Activated CD4-positive, alpha-beta T cell treated with anti-CD3 and anti-CD28 coated beads, Interleukin-2, amount 50 U/mL, for 24 hours (primary cell): ENCODE data around the gene OR8J3.
"Not testable (repeated sequence)": the region's sequence is repeated elsewhere in the genome, so short reads cannot be mapped to it uniquely, and the experiment has no call there.

Experiments
- DNase-seq, 2 donors: peaks; one replicate each; pipeline ENCODE4 v3.0.0-alpha.2; 2020; ENCODE audit warnings: low read depth in 1 of 2, low spot score in 1 of 2

Gene OR8J3, protein sequence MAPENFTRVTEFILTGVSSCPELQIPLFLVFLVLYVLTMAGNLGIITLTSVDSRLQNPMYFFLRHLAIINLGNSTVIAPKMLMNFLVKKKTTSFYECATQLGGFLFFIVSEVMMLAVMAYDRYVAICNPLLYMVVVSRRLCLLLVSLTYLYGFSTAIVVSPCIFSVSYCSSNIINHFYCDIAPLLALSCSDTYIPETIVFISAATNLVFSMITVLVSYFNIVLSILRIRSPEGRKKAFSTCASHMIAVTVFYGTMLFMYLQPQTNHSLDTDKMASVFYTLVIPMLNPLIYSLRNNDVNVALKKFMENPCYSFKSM

DNA sequence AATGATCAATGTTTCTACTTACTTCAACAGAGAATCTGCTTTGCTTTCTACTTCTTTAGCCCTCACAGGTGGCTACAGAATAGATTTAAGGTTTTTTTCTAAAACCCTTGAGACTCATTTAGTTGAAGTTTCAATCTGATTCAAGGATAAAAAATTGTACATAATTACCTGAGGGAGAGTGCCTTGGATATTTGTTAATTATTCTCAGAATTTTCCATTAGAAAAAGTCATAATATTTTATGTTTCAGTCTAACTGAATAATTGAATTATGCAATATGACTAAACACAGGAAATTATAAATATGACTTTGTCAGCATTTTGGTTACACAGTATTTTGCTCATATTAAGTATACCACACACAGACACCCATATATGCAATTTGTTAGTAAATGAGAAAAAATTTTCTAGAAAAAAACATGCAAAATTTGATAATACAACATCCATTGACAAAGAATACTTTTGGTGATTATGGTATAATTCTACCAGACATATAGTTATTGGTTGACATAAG, at the start of gene OR8J3:
Gene OR8J3, minus strand, starts transcription at position 51 of the 511 bp plus-strand sequence. CDS start 2,483 bp downstream, outside the sequence.
- no peak for DNase-seq

GRCh38 chr11:56188602-56189001, 48.6 kb upstream of the OR8J3 start:
- DNase-seq, result no peak

DNA sequence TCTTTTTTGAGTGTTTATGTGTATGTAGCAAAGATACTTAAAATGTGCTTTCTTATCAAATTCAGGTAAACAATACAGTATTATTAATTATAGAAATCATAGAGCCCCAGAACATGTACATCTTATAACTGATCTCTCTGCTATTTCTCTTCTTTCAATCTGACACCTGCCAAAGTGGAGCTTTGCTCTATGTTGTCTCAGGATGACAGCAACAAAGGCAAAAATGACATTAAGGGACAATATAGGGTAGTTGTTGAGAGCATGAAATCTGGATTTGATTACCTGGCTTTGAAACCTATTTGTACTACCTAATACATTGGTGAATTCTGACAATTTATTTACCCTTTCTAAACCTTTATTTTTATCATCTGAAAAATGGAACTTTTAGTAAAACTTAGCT, 43.5 kb upstream of the OR8J3 start:
- no peak for DNase-seq

DNA sequence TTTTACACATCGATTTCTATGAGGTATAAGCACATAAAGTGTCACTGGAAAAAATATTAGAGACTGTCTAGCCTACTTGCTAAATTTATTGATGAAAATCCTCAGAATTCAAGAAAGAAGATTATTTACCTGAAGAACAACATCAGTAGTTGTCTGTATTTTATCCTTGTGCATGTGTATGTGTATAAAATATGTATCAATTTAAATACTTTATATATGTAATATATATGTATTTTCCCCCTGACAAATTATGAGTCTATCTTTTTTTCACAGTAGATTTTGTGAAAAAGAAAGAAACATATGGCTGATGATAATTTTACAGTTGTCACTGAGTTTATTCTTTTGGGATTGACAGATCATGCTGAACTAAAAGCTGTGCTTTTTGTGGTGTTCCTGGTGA, 36.3 kb upstream of the OR8J3 start, which contains the start of gene OR5J2:
Gene OR5J2, plus strand, starts transcription at position 301 of the 400 bp plus-strand sequence. Its CDS starts 0 bp downstream, at position 301.
- no peak for DNase-seq

DNA sequence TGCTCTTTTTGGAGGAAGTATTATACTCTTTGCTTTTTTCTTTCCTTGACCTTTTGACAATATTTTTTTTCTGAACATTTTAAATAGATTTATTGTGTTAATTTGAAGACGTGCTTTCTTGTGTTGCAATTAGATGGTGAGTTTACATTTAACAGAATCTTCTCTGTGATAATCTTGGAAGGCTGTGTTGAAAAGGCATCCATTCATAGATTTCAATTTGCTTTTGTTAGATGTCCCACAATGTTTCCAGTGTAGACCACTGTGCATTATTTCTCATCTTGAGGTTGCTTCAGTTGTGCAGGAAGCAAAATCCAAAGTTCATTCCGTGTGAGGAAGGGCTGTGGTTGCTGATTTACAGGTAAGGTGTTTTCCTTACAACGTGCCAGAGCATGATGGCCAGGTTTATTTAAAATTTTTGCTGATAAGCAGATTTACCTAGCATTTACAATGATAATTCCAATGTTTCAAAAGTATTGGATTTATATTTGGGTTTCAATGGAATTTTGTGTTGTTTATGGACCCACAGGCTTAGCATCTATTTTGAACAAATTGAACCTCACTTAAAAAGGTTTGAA, 32.3 kb upstream of the OR8J3 start:
- DNase-seq, result no peak

DNA sequence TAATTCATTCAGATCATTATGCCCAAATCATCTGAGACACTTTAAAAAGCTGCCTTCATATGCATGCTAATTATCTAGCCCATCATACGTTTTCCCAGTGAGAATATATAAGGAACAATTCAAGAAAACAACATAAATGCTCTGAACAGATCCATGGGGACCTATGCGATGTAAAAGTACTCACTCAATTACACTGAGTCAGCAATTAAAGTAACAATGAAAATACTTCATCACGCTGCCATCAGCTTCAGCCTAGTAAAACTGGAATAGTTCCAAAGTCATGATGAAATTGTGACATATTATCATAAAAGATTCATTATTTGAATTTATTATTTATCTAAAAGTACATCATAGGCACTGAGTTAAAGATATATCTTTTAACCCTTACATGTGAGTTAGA, 23.8 kb upstream of the OR8J3 start:
- no peak for DNase-seq

DNA sequence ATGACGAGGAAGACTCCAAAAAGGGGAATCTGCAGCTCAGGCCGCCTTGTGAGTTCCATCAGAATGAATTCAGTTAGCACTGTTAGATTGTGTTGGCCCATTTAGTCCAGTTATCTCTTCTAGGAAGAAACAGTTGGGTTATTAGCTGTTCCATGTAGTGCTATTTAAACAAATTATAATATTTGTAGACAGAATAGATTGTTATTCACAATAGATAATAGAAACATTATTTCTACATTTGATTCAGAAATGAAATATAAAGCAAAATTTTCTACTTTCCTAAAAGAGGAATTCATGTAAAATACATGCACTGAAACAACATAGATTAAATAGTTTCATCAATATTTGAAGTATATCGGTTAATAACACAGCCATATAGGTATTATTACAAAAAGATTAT, 20.2 kb upstream of the OR8J3 start, which contains the start of gene OR8K5:
Gene OR8K5, minus strand, starts transcription at position 101 of the 400 bp plus-strand sequence. Its CDS starts 0 bp downstream, at position 101.
- DNase-seq, result no peak

DNA sequence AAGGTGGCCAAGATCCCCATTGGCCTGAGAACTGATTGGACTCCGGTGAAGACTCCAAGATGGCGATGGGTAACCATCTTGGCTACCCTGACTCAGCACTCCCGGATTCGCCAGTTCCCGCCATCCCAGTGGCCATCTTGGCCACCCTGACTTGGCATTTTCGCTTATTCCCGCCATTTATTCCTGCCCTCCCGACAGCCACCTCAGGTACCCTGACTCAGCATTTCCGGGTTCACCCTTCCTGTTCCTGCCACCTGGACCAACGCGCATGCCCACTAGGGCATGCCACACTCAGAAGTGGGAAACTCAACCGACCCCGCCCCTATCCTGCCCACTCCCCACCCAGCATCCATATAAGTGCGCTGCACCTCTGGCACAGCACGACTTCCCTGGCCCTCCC, 12.3 kb upstream of the OR8J3 start:
- DNase-seq, result no peak

DNA sequence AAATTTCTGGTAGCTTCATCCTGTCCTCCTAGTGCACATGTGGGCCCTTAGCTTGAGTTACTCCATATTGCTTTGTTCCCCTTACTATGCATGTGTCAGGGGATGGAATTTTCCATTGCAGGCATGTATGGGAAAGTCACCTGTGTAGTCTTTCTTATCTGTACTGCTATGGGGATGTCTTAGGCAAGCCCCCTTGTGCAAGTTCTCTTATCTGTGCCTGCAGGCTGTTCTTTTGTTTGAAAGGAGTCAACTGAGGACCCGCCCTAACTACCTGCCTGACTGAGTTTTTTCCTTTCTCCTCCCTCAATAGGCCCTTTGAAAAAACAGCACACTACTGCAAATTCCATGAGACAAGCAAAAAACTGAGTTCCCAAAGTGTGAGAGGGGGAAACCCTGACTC, 11.4 kb upstream of the OR8J3 start:
- no peak for DNase-seq

- not testable (repeated sequence) for DNase-seq
Measured at GRCh38 chr11:56143681-56144080, 3.7 kb upstream of the OR8J3 start.

DNA sequence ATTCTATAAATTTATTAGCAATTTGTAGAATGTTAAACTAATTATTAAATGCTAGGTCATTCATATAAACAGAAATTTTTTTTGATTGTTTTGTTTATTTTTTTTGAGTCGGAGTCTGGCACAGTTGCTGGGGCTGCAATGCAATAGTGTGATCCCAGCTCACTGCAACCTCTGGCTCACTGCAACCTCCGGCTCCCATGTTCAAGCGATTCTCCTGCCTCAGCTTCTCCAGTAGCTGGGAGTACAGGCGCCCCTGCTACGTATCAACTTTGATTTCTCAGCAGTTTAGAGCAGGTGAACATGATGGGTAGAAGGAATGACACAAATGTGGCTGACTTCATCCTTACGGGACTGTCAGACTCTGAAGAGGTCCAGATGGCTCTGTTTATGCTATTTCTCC, 17.9 kb downstream of the OR8J3 start, which contains the start of gene OR8H3:
Gene OR8H3, plus strand, starts transcription at position 301 of the 400 bp plus-strand sequence. Its CDS starts 0 bp downstream, at position 301.
- no peak for DNase-seq

DNA sequence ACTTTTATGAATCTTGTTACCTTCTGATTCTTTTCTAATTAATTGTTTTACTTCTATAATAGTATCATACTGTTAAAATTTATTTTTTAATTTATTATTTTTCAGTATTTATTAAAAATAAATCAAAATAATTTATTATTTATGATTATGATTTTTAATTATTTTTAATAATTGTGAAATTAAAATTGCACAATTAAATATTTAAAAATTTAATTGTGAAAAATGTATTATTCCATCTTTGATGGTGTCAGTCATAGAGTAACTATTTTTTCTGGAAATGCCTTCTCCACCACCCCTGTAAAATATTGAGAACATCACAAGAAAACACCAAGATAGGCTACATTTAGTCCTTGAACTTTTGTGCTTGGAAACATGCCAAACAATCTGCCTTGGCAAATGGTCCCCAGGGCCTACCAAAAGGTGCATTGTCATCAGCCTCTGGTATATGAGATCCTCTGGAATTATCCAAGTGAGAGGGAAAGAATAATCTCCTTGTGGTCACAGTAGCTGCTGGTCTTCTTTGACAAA, 36.7 kb downstream of the OR8J3 start, which contains the start of gene OR8H2:
Gene OR8H2, plus strand, starts transcription at position 478 of the 528 bp plus-strand sequence. CDS start 1,356 bp downstream, outside the sequence.
- no peak for DNase-seq

DNA sequence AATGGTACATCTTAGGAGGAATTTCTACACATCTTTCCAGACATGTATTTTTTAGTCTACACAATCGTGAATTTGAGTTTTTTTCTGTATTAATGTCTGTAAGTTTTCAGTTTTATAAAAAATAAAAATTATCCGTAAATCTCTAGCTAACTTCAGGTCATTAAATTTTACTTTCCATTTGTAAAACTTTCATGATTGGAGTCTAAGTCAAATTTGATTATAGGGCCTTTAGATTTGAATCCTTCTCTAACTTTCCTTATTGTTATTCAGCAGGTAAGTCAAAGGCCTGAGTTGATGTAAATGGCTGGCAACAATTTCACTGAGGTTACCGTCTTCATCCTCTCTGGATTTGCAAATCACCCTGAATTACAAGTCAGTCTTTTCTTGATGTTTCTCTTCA, 47.0 kb downstream of the OR8J3 start, which contains the start of gene OR8I2:
Gene OR8I2, plus strand, starts transcription at position 301 of the 400 bp plus-strand sequence. Its CDS starts 0 bp downstream, at position 301.
- no peak for DNase-seq

- no peak for DNase-seq
Measured at GRCh38 chr11:56089697-56090096, 50.3 kb downstream of the OR8J3 start.
